ENCODE measurements around the gene GRIK1. TPM values are rescaled to one million over a fixed set of nuclear protein-coding genes. Genes with fewer than 3 reads are reported as not detected.

The GRIK1 gene
- total RNA-seq, 1 experiment from 2014 or later: not detected

DNA sequence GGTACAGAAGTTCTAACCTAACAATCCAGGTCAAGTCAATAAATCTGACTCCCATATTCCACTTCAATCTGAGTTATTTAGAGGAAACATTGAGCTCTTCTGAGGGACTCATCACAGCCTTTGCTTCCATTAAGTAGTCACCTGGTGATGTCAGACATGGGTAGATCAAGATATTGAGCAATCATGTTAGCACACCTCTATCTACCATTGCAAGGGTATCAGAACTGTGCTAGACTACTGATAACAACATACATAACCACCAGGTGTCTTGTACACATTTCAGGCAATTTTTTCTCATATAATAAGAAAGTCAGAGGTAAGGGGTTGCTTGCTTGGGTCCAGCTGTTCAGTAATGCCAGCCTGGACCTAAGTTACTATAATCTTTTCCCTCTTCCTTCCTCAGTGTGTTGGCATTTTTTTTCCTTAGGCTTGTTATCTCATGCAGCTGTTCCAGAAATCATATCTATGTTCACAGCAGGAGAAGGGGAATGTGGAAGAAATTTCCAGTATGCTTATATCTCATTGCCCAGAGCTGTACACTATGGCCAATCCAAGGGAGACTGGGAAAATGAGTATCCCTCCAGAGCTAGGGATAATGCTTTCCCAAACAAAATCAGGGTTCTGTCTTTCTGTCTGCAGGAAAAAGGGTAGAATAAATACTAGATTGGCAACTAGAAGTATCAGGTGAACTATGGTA, 52.3 kb downstream of the GRIK1 start:
- Histone ChIP-seq H3K4me3 (ENCODE audit: insufficient read depth, low read depth, low read length) (no peak overlapping the region), H3K36me3 (replicated peaks; ENCODE audit: control insufficient read depth, insufficient read depth, low read length) (no peaks in the 10 kb centered on the region), H3K27me3 (ENCODE audit: control insufficient read depth, insufficient read depth, low read length) (no peaks in the 10 kb centered on the region)
- no peak for DNase-seq

DNA sequence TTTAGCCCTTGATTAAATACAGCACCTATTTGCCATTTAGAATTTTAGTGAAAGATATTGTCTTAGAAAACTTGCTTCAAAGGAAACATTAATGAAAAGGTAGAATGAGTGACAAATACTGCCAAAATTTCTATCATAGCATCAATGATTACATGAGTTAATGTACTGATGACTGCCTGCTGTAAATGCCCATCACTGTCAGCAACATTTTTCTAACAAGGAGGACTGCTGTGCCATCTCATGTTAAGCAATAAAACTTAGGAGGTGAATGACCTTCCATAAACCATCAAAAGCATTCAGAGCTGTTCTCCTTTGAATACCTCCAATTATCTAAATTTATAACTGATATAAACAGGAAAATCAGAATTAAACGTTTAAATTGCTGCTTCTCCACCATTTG, 54.3 kb downstream of the GRIK1 start:
- no peaks in the 10 kb centered on the region for H3K36me3 ChIP-seq (replicated peaks; ENCODE audit: control insufficient read depth, insufficient read depth, low read length)
- DNase-seq: no peak
- no peaks in the 10 kb centered on the region for H3K27me3 ChIP-seq (ENCODE audit: control insufficient read depth, insufficient read depth, low read length)
- H3K4me3 ChIP-seq (ENCODE audit: insufficient read depth, low read depth, low read length): no peak overlapping the region

DNA sequence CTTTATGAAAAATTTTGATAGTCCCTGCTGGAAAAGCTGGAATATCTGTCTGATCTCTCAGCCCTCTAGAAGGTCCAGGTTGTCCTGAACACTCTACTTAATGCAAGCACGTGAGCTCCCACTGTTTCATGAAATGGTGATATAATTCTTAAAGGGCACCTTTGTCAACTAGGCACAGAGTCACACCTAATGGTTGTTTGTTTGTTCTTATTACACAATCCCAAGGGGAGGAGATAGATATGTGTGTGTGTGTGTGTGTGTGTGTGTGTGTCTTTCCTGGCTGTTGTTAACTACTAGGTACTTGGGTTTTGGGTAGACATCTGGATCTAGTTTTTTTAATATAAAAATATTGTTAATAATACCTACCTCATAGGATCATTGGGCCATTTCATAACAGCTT, 63.9 kb downstream of the GRIK1 start:
- no peaks in the 10 kb centered on the region for H3K27me3 ChIP-seq (ENCODE audit: control insufficient read depth, insufficient read depth, low read length)
- no peak overlapping the region for H3K4me3 ChIP-seq (ENCODE audit: insufficient read depth, low read depth, low read length)
- no peaks in the 10 kb centered on the region for H3K36me3 ChIP-seq (replicated peaks; ENCODE audit: control insufficient read depth, insufficient read depth, low read length)
- DNase-seq: no peak

DNA sequence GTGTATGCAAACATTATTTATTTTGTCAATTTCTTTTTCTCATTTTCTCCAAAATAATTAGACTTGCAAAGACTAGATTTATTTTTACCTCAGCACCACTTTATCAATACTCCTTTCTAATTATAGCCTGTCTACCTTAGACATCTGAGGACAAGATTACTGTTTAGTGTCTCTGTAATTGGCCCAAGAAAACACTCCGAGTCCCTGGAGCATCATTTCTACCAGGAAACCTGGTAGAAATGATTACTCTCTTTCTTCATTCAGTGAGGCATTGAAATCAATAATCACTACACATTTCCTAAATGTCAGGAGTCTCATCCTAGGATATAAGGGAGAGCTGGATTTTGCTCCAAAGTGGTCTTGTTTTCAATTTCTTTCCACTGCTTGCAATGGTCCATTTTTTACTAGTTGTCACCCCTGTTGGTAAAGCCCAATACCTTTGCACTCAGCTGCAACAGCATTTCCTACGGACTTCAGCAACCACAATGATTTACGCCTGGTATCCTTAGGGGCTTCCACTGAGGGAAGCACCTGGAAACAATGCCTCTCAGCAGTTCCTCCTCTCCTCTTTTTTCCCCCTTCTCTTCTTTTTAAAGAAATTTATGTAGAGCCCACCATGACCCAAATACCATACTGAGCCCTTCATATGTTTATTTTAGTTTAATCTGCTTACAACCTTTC, 64.6 kb downstream of the GRIK1 start:
- DNase-seq: peak; percentile 11
- Histone ChIP-seq H3K36me3 (replicated peaks; ENCODE audit: control insufficient read depth, insufficient read depth, low read length) (no peaks in the 10 kb centered on the region), H3K4me3 (ENCODE audit: insufficient read depth, low read depth, low read length) (no peak overlapping the region), H3K27me3 (ENCODE audit: control insufficient read depth, insufficient read depth, low read length) (no peaks in the 10 kb centered on the region)

DNA sequence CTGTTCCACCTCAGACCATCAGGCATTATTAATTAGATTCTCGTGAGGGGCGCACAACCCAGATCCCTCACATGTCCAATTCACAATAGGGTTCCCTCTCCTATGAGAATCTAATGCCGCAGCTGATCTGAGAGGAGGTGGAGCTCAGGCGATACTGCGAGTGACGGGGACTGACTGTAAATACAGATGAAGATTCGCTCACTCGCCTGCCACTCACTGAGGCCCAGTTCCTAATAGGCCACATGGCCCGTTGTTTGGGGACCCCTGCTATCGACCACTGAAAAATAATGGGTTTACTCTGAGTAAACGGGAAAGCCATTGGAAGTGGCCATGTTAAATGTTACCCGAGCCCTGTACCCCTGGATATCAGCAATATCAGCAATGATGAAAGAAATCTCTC, 65.9 kb downstream of the GRIK1 start:
- no peak for DNase-seq
- no peaks in the 10 kb centered on the region for H3K36me3 ChIP-seq (replicated peaks; ENCODE audit: control insufficient read depth, insufficient read depth, low read length)
- no peak overlapping the region for H3K4me3 ChIP-seq (ENCODE audit: insufficient read depth, low read depth, low read length)
- H3K27me3 ChIP-seq (ENCODE audit: control insufficient read depth, insufficient read depth, low read length): no peaks in the 10 kb centered on the region

DNA sequence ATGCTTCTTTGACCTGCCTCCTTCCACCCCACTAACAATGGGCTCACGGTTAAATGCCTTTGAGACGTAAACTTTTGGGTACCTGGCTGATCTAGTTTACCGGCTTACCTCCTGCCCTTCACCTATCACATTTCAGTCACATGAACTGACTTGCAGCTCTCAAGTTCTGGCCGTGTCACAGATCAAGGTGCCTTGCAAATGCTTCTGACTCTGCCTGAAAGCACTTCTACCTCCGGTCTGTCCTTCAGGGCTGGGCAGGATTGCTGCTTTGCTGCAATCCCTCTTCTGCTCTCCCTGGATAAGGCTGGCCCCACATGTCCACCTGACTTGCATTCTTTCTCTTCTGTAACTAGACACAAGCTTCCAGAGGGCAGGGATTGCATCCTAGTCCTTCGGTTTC, 69.0 kb downstream of the GRIK1 start:
- Histone ChIP-seq H3K27me3 (ENCODE audit: control insufficient read depth, insufficient read depth, low read length) (no peaks in the 10 kb centered on the region), H3K4me3 (ENCODE audit: insufficient read depth, low read depth, low read length) (no peak overlapping the region), H3K36me3 (replicated peaks; ENCODE audit: control insufficient read depth, insufficient read depth, low read length) (no peaks in the 10 kb centered on the region)
- peak; percentile 9 for DNase-seq

DNA sequence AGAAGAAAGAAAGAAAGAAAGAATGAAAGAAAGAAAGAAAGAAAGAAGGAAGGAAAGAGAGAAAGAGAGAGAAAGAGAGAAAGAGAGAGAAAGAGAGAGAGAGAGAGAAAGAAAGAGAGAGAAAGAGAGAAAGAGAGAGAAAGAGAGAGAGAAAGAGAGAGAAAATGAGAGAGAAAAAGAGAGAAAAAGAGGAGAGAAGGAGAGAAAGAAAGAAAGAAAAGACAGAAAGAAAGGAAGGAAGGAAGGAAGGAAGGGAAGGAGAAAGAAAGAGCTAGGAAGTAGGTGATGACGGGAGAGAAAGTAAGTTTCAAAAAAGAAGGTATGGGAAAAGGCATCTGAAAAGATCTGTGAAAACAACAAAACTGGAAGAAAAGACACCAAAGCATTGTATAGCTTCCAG, 72.0 kb downstream of the GRIK1 start:
- no peak for DNase-seq
- H3K36me3 ChIP-seq (replicated peaks; ENCODE audit: control insufficient read depth, insufficient read depth, low read length): no peaks in the 10 kb centered on the region

DNA sequence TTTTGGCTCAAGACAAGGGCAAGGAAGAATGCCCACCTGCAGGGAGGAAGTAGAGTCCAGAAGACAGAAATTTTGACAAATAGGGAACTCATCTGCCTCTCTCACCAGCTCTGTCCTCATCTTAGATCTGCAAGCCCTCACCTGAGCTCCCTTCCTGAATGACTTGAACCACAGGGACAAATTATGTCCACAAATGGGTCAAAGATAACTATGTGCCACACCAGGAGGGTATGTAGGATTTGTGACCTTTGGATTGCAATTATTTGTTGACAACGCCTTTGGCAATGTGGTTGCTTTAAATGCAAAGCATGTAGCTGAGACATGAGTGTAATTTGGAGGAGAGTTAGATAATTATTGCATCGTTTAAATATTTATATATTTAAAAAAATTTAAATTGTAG, 79.5 kb downstream of the GRIK1 start:
- Histone ChIP-seq H3K27me3 (ENCODE audit: control insufficient read depth, insufficient read depth, low read length) (no peaks in the 10 kb centered on the region), H3K36me3 (replicated peaks; ENCODE audit: control insufficient read depth, insufficient read depth, low read length) (no peaks in the 10 kb centered on the region), H3K4me3 (ENCODE audit: insufficient read depth, low read depth, low read length) (no peak overlapping the region)
- DNase-seq: no peak

More for the DNA sequence above, 72.0 kb downstream of the GRIK1 start:
- no peaks in the 10 kb centered on the region for H3K27me3 ChIP-seq (ENCODE audit: control insufficient read depth, insufficient read depth, low read length)
- H3K4me3 ChIP-seq (ENCODE audit: insufficient read depth, low read depth, low read length): no peak overlapping the region

DNA sequence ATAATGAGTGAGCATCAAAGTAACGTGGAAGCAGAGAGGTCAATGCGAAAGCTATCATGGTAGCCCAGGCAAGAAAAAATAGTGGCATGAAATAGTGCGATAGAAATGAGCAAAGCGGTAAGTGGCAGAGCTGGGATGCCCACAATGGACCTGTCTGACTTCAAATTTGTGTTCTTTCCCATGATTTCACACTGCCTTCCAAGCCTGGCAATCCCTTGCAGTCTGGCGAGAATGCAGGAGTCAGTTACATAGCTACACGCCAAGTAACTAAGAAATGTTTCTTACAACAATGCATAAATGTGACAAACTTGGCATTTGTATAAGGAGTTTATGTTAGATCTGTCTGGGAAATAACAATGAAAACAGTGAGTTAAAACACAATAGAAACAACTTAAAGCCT, 82.6 kb downstream of the GRIK1 start:
- Histone ChIP-seq H3K4me3 (ENCODE audit: insufficient read depth, low read depth, low read length) (no peak overlapping the region), H3K36me3 (replicated peaks; ENCODE audit: control insufficient read depth, insufficient read depth, low read length) (no peaks in the 10 kb centered on the region), H3K27me3 (ENCODE audit: control insufficient read depth, insufficient read depth, low read length) (no peaks in the 10 kb centered on the region)
- no peak for DNase-seq

DNA sequence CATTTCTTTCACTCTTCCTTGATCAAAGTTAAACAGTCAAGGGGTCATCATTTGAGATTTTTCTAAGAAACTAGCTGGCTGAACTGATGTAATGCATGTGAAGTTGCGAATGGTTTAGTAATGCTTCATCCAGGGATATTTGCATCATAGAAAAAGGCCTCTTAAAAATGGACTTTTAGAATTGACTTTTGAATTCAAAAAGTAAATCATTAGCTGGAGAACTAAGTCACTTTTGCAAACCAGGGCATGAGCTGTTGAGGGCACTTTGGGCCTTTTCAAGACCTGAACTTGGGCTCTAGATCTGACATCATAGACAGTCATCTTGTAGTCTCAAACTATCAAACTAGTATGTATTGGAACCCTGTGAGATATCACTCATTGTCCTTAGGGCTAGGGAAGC, 85.0 kb downstream of the GRIK1 start:
- Histone ChIP-seq H3K36me3 (replicated peaks; ENCODE audit: control insufficient read depth, insufficient read depth, low read length) (no peaks in the 10 kb centered on the region), H3K4me3 (ENCODE audit: insufficient read depth, low read depth, low read length) (no peak overlapping the region), H3K27me3 (ENCODE audit: control insufficient read depth, insufficient read depth, low read length) (no peaks in the 10 kb centered on the region)
- no peak for DNase-seq

DNA sequence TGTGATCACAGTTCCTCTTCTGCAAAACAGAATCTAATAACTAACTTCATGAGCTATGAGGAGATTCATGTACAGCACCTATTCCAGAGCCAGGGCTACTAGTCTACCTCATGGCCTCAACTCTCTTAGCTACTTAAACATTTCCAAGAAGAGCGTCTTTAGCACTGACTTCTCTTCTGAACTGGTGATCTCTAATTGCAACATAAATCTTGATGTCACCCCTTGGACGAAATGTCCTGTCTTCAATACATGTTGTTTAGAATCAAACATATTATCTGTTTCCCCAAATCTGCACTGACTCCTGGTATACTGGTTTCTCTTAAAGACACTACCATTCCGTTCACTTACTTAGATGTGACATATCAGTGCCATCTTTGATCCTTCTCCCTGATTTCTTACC, 88.2 kb downstream of the GRIK1 start:
- H3K4me3 ChIP-seq (ENCODE audit: insufficient read depth, low read depth, low read length): no peak overlapping the region
- no peaks in the 10 kb centered on the region for H3K36me3 ChIP-seq (replicated peaks; ENCODE audit: control insufficient read depth, insufficient read depth, low read length)
- no peaks in the 10 kb centered on the region for H3K27me3 ChIP-seq (ENCODE audit: control insufficient read depth, insufficient read depth, low read length)
- no peak for DNase-seq

DNA sequence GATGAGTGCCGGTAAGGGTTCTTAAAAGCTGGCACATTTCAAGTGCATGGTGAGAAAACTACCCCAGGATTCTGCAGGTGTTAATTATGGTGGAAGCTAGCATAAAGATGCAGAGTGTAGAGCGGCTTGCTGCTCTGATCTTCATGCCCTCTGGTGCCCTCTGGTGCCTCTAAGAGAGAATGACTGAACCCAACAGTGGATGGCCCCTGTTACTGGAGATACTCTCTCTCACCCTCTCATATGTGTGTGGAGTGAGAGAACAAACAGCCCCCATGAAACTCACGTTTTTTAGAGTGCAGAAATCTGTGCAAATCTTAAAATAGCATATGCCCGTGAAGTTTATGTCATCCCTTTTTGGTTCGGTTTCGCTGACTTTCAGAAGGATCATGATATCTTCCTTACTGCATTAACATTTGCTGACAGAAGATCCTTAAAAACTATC, 90.0 kb downstream of the GRIK1 start:
- no peaks in the 10 kb centered on the region for H3K27me3 ChIP-seq (ENCODE audit: control insufficient read depth, insufficient read depth, low read length)
- H3K4me3 ChIP-seq (ENCODE audit: insufficient read depth, low read depth, low read length): no peak overlapping the region
- DNase-seq: peak; percentile 46
- no peaks in the 10 kb centered on the region for H3K36me3 ChIP-seq (replicated peaks; ENCODE audit: control insufficient read depth, insufficient read depth, low read length)

DNA sequence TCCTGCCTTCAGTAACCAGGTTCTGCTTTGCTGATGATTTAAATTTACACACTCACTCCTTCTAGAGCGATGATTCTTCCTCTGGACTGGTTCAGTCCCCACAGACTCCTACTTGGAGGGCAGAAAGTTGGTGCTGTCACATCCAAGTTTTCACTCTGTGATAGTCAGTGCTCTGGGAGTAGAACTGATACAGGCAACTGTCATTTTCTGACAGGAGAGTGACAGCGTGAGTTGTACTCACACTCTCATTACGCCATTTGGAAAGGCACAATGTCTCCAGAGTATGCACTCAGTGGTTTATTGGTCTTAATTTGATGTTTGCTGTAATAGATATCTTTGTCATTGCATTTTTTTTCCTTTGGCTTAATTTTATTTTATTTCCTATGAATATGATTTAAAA, 96.0 kb downstream of the GRIK1 start:
- DNase-seq: no peak
- Histone ChIP-seq H3K36me3 (replicated peaks; ENCODE audit: control insufficient read depth, insufficient read depth, low read length) (no peaks in the 10 kb centered on the region), H3K27me3 (ENCODE audit: control insufficient read depth, insufficient read depth, low read length) (no peaks in the 10 kb centered on the region), H3K4me3 (ENCODE audit: insufficient read depth, low read depth, low read length) (no peak overlapping the region)

DNA sequence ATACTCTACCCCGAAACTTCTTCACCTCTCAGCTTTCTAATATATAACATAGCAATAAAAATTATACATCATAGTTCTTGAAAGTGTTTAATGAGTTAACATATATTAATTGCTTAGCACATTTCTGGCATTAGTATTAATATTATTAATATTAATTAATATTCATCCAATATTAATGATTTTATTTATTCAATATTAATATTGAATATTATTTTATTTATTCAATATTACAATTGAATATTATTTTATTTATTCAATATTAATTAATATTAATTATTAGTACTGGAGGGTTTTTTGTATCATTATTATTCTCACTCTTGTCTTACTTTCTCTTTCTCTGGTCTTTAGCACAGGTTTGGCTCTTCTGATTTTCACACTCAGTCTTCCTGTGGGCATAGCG, 105.2 kb downstream of the GRIK1 start:
- no peak for DNase-seq
- Histone ChIP-seq H3K36me3 (replicated peaks; ENCODE audit: control insufficient read depth, insufficient read depth, low read length) (no peaks in the 10 kb centered on the region), H3K27me3 (ENCODE audit: control insufficient read depth, insufficient read depth, low read length) (no peaks in the 10 kb centered on the region), H3K4me3 (ENCODE audit: insufficient read depth, low read depth, low read length) (no peak overlapping the region)

DNA sequence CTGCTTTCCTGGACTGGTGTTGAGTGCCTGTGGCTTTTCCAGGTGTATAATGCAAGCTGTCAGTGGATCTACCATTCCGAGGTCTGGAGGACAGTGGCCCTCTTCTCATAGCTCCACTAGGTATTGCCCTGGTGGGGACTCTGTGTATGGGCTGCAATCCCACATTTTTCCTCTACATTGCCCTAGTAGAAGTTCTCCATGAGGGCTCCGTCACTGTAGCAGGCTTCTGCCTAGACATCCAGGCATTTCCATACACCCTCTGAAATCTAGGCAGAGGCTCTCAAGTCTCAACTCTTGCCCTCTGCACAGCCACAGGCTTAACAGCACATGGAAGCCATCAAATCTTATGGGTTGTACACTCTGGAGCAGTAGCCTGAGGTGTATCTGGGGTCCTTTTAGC, 107.6 kb downstream of the GRIK1 start:
- H3K4me3 ChIP-seq (ENCODE audit: insufficient read depth, low read depth, low read length): no peak overlapping the region
- DNase-seq: no peak
- no peaks in the 10 kb centered on the region for H3K36me3 ChIP-seq (replicated peaks; ENCODE audit: control insufficient read depth, insufficient read depth, low read length)
- no peaks in the 10 kb centered on the region for H3K27me3 ChIP-seq (ENCODE audit: control insufficient read depth, insufficient read depth, low read length)
